B cell (primary cell): ENCODE results near the gene ABCC9.

Source experiments
- CTCF ChIP-seq: fragments of 200-600 bp; IDR thresholded peaks from one replicate; pipeline ENCODE4 v1.8.0; 2022; ENCODE audit warnings: antibody characterized with exemption, mild to moderate bottlenecking
- EZH2 ChIP-seq: IDR thresholded peaks from 2 replicates; pipeline ENCODE4 v1.6.1; 2012; ENCODE audit warnings: borderline replicate concordance, low read depth, mild to moderate bottlenecking, moderate library complexity, low read length; ENCODE audit not compliant: insufficient read depth, poor library complexity, severe bottlenecking

GRCh38 chr12:21882635-21883034 lies 58.6 kb downstream of the ABCC9 start:
- TF ChIP-seq CTCF (no peak), EZH2 (no peak)
